HepG2 (cell line): ENCODE data around the gene TRIM31. TPM values are rescaled to one million over a fixed set of nuclear protein-coding genes. Genes with fewer than 3 reads are reported as not detected.

ENCODE experiments used
- DR1 ChIP-seq: sonication (generic); formaldehyde crosslinking; IDR thresholded peaks from 2 replicates; pipeline ENCODE4 v1.8.0; 2021; ENCODE audit warnings: mild to moderate bottlenecking, missing genetic modification reagents, inconsistent platforms
- ELK4 ChIP-seq: sonication (generic); formaldehyde crosslinking; IDR thresholded peaks from 2 replicates; pipeline ENCODE4 v1.9.0; 2021; ENCODE audit warnings: missing genetic modification reagents, borderline replicate concordance
- GMEB2 ChIP-seq: IDR thresholded peaks from 2 replicates; pipeline ENCODE4 v1.6.1; 2016; ENCODE audit warnings: missing biosample characterization, missing genetic modification reagents, low read depth
- MXD4 ChIP-seq: IDR thresholded peaks from 2 replicates; pipeline ENCODE4 v1.6.1; 2016; ENCODE audit warnings: mild to moderate bottlenecking, missing biosample characterization, missing genetic modification reagents
- NFIC ChIP-seq: IDR thresholded peaks from 2 replicates; pipeline ENCODE4 v1.6.1; 2012; ENCODE audit warnings: mild to moderate bottlenecking, low read length, inconsistent platforms
- REST ChIP-seq, 2 experiments: IDR thresholded peaks; 2 replicates each; pipeline ENCODE4 v1.6.1; 2011 to 2012; ENCODE audit warnings: low read length in 2 of 2, borderline replicate concordance in 1 of 2, low read depth in 1 of 2, mild to moderate bottlenecking in 1 of 2, moderate library complexity in 1 of 2
- RFX5 ChIP-seq: IDR thresholded peaks from 2 replicates; pipeline ENCODE4 v1.6.1; 2011; ENCODE audit warnings: low read depth, low read length, improper control_type of control experiment
- SIX4 ChIP-seq: sonication (generic); formaldehyde crosslinking; IDR thresholded peaks from 2 replicates; pipeline ENCODE4 v1.4.0; 2020; ENCODE audit warnings: missing genetic modification reagents
- SP5 ChIP-seq: IDR thresholded peaks from 2 replicates; pipeline ENCODE4 v1.6.1; 2016; ENCODE audit warnings: low read depth, borderline replicate concordance
- TERF1 ChIP-seq: sonication (generic); formaldehyde crosslinking; IDR thresholded peaks from 2 replicates; pipeline ENCODE4 v1.8.0; 2022; ENCODE audit warnings: mild to moderate bottlenecking, missing genetic modification reagents, moderate library complexity
- ZBTB39 ChIP-seq: sonication (generic); formaldehyde crosslinking; IDR thresholded peaks from 2 replicates; pipeline ENCODE4 v1.5.0; 2020; ENCODE audit warnings: missing genetic modification reagents
- ZBTB7A ChIP-seq: sonication (generic); formaldehyde crosslinking; IDR thresholded peaks from 2 replicates; pipeline ENCODE4 v1.8.0; 2022; ENCODE audit warnings: mild to moderate bottlenecking, missing genetic modification reagents
- ZNF264 ChIP-seq: sonication (generic); formaldehyde crosslinking; IDR thresholded peaks from 2 replicates; pipeline ENCODE4 v1.4.0; 2020; ENCODE audit warnings: missing genetic modification reagents
- ZNF337 ChIP-seq: sonication (generic); formaldehyde crosslinking; IDR thresholded peaks from 2 replicates; pipeline ENCODE4 v1.5.1; 2020; ENCODE audit warnings: missing genetic modification reagents, low read depth, mild to moderate bottlenecking, borderline replicate concordance
- ZNF580 ChIP-seq: IDR thresholded peaks from 2 replicates; pipeline ENCODE4 v1.6.1; 2016; ENCODE audit warnings: low read depth, borderline replicate concordance
- ZNF598 ChIP-seq: sonication (generic); formaldehyde crosslinking; IDR thresholded peaks from 2 replicates; pipeline ENCODE4 v1.5.1; 2020; ENCODE audit warnings: mild to moderate bottlenecking, missing genetic modification reagents, borderline replicate concordance
- polyA plus RNA-seq, 8 experiments: library from polyadenylated mRNA; depleted of rRNA in 3 of 8; stranded (reverse) in 7 of 8; unstranded in 1 of 8; fragments of >200 nt; fragmentation: Illumina TruSeq in 4 of 8; extraction: Trizol in 4 of 8; gene quantifications; 2 replicates each; pipeline versions ENCODE4 v1.2.1 to v1.2.3, GENCODE V29; 2011 to 2016; ENCODE audit warnings: low read depth in 4 of 8, missing spikeins in 1 of 8, mixed read lengths in 1 of 8; ENCODE audit not compliant: insufficient read depth in 1 of 8
- total RNA-seq, 5 experiments: library from RNA; depleted of rRNA; stranded (reverse); fragments of >200 nt; fragmentation: Illumina TruSeq; extraction: Trizol; gene quantifications; 2 replicates each; pipeline ENCODE4 v1.2.3, GENCODE V29; 2016; ENCODE audit warnings: low read depth in 1 of 5

TRIM31 gene
- total and polyA plus RNA-seq, 2 of the 13 experiments (the other 11 are each of a cell fraction or from before 2014, with no cell fraction given): 0.13 to 0.51 TPM

GRCh38 chr6:30130887-30131862 is 18.3 kb upstream of the TRIM31 start (continued):
- TF ChIP-seq ZNF580 (CRISPR knock-in tag) (peak; percentile 71; the same call in 1 of the 2 replicates), RFX5 (peak; percentile 26; the same call in 1 of the 2 replicates), ZNF337 (no peak), ZBTB39 (no peak), NFIC (no peak), GMEB2 (CRISPR knock-in tag) (no peak), ZNF264 (no peak), ELK4 (no peak), REST (IDR thresholded peaks at IDR 0.05; ENCODE audit: borderline replicate concordance in 1 of 2, low read depth in 1 of 2, low read length in 2 of 2) (no peak), DR1 (CRISPR knock-in tag) (no peak), SIX4 (no peak), ZBTB7A (CRISPR knock-in tag) (no peak), MXD4 (no peak), TERF1 (no peak), ZNF598 (no peak), SP5 (CRISPR knock-in tag) (no peak)
